GM23338 (cell line): ENCODE measurements around the gene SPINT1.

Experiments
- CTCF ChIP-seq, 2 experiments: fragments of 200-600 bp in 1 of 2; sonication (generic) in 1 of 2; conservative IDR thresholded peaks; 2 replicates each; pipeline versions ENCODE4 v1.5.1 to v1.6.1; 2016 to 2017; ENCODE audit warnings: antibody characterized with exemption in 2 of 2, low read depth in 2 of 2, mild to moderate bottlenecking in 2 of 2, moderate library complexity in 1 of 2
- EZH2 ChIP-seq: fragments of 200-600 bp; sonication (generic); IDR thresholded peaks from one replicate; pipeline ENCODE4 v1.8.0; 2017; ENCODE audit warnings: antibody characterized with exemption, mild to moderate bottlenecking, low read depth; ENCODE audit not compliant: unreplicated experiment
- REST ChIP-seq: IDR thresholded peaks from one replicate; pipeline ENCODE4 v1.6.1; 2018; ENCODE audit warnings: antibody characterized with exemption; ENCODE audit not compliant: unreplicated experiment
- TF ChIP-seq, protein P1 (sequence below): fragments of 250-450 bp; sonication (Bioruptor Pico); IDR thresholded peaks from 2 replicates; pipeline ENCODE4 v1.5.0; 2020; ENCODE audit warnings: mild to moderate bottlenecking, moderate library complexity

DNA sequence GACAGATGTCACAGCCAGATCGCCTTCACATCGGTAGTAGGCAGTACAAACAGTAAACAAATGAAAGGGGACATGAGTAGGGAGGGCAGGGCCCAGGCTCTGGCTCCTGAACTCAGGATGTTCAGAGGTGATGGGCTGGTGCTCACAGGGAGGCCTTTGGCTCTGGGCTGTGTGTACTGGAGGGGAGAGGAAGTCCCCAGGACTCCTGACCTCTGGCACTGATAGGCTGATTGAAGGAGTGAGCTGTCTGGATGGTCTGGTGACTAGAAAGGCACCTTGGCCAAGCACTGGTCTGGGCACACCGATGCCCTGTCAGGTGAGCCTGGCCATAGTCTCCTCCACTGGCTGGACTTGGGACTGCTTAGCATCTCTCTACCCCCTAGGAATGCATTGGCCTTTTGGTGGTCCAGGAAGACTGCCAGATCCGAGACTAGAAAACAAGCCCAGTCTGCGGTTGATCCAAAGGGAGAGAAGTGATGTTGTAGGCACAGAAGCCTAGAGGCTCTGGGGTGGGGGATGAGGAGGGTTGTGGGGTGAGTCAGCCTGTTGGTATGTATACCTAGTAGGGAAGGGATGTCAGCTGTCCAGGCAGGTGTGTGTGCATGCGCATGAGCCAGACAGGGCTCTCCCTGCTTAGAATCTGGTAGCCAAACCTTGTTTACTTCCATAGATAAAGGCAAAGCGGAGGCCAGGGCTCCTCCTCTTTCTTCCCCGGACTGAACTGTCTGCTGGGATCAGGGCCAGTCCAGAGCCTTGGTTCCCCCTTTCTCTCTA is 1.9 kb downstream of the SPINT1 start:
- TF ChIP-seq CTCF (conservative IDR thresholded peaks at IDR 0.05; ENCODE audit: low read depth in 2 of 2): no peak
- TF ChIP-seq REST: no peak
- TF ChIP-seq EZH2: no peak
- TF ChIP-seq, protein P1, sequence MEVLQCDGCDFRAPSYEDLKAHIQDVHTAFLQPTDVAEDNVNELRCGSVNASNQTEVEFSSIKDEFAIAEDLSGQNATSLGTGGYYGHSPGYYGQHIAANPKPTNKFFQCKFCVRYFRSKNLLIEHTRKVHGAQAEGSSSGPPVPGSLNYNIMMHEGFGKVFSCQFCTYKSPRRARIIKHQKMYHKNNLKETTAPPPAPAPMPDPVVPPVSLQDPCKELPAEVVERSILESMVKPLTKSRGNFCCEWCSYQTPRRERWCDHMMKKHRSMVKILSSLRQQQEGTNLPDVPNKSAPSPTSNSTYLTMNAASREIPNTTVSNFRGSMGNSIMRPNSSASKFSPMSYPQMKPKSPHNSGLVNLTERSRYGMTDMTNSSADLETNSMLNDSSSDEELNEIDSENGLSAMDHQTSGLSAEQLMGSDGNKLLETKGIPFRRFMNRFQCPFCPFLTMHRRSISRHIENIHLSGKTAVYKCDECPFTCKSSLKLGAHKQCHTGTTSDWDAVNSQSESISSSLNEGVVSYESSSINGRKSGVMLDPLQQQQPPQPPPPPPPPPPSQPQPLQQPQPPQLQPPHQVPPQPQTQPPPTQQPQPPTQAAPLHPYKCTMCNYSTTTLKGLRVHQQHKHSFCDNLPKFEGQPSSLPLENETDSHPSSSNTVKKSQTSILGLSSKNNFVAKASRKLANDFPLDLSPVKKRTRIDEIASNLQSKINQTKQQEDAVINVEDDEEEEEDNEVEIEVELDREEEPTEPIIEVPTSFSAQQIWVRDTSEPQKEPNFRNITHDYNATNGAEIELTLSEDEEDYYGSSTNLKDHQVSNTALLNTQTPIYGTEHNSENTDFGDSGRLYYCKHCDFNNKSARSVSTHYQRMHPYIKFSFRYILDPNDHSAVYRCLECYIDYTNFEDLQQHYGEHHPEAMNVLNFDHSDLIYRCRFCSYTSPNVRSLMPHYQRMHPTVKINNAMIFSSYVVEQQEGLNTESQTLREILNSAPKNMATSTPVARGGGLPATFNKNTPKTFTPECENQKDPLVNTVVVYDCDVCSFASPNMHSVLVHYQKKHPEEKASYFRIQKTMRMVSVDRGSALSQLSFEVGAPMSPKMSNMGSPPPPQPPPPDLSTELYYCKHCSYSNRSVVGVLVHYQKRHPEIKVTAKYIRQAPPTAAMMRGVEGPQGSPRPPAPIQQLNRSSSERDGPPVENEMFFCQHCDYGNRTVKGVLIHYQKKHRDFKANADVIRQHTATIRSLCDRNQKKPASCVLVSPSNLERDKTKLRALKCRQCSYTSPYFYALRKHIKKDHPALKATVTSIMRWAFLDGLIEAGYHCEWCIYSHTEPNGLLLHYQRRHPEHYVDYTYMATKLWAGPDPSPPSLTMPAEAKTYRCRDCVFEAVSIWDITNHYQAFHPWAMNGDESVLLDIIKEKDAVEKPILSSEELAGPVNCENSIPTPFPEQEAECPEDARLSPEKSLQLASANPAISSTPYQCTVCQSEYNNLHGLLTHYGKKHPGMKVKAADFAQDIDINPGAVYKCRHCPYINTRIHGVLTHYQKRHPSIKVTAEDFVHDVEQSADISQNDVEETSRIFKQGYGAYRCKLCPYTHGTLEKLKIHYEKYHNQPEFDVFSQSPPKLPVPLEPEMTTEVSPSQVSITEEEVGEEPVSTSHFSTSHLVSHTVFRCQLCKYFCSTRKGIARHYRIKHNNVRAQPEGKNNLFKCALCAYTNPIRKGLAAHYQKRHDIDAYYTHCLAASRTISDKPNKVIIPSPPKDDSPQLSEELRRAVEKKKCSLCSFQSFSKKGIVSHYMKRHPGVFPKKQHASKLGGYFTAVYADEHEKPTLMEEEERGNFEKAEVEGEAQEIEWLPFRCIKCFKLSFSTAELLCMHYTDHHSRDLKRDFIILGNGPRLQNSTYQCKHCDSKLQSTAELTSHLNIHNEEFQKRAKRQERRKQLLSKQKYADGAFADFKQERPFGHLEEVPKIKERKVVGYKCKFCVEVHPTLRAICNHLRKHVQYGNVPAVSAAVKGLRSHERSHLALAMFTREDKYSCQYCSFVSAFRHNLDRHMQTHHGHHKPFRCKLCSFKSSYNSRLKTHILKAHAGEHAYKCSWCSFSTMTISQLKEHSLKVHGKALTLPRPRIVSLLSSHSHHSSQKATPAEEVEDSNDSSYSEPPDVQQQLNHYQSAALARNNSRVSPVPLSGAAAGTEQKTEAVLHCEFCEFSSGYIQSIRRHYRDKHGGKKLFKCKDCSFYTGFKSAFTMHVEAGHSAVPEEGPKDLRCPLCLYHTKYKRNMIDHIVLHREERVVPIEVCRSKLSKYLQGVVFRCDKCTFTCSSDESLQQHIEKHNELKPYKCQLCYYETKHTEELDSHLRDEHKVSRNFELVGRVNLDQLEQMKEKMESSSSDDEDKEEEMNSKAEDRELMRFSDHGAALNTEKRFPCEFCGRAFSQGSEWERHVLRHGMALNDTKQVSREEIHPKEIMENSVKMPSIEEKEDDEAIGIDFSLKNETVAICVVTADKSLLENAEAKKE: no peak
